OCI-LY7 (cell line): ENCODE results near the gene PARD3B. TPM values are rescaled to one million over a fixed set of nuclear protein-coding genes. Genes with fewer than 3 reads are reported as not detected.

Experiments used
- BruUV-seq: library from RNA; stranded (reverse); fragments of 400-500 nt; replicated peaks from 2 replicates; lab custom pipeline; 2021; lab: Mats Ljungman, UMichigan
- CTCF ChIA-PET: fragments of 300-600 bp; sonication (Branson Sonifier 250); formaldehyde crosslinking; loops from one replicate; lab custom pipeline; 2022; ENCODE audit warnings: antibody characterized with exemption; ENCODE audit not compliant: unreplicated experiment; lab: Charles Lee
- POLR2A ChIA-PET: fragments of 300-600 bp; sonication (Branson Sonifier 250); formaldehyde crosslinking; loops from one replicate; lab custom pipeline; 2022; ENCODE audit warnings: antibody characterized with exemption; lab: Charles Lee
- DNase-seq: peaks from one replicate; pipeline ENCODE4 v3.0.0-alpha.2; 2015; ENCODE audit warnings: low spot score
- H2AFZ ChIP-seq: fragments of 200-600 bp; sonication (generic), shearing (Covaris generic); 2 replicates; pipeline ENCODE4 v1.6.1; 2014; ENCODE audit warnings: mild to moderate bottlenecking, antibody characterized with exemption, low read length, moderate library complexity
- H3K27ac ChIP-seq: fragments of 200-600 bp; sonication (generic); 2 replicates; pipeline ENCODE4 v1.5.1; 2014; ENCODE audit warnings: mixed run types, low read depth, mild to moderate bottlenecking, moderate library complexity, low read length, inconsistent platforms; ENCODE audit not compliant: poor library complexity, severe bottlenecking
- H3K36me3 ChIP-seq: fragments of 200-600 bp; sonication (generic); 2 replicates; pipeline ENCODE4 v1.6.1; 2014; ENCODE audit warnings: mild to moderate bottlenecking, antibody characterized with exemption, low read length, moderate library complexity, mixed read lengths; ENCODE audit not compliant: insufficient read depth
- H3K4me1 ChIP-seq: fragments of 200-600 bp; sonication (generic); 2 replicates; pipeline ENCODE4 v1.5.1; 2014; ENCODE audit warnings: mild to moderate bottlenecking, low read length; ENCODE audit not compliant: insufficient read depth, poor library complexity, severe bottlenecking
- H3K4me2 ChIP-seq: fragments of 200-600 bp; sonication (generic); 2 replicates; pipeline ENCODE4 v1.6.1; 2014; ENCODE audit warnings: mild to moderate bottlenecking, low read length
- H3K4me3 ChIP-seq: fragments of 200-600 bp; sonication (generic); 2 replicates; pipeline ENCODE4 v1.5.1; 2014; ENCODE audit warnings: mild to moderate bottlenecking, low read depth, low read length; ENCODE audit not compliant: poor library complexity, severe bottlenecking
- H3K79me2 ChIP-seq: fragments of 200-600 bp; sonication (generic); 2 replicates; pipeline ENCODE4 v1.6.1; 2016; ENCODE audit warnings: low read depth, mild to moderate bottlenecking, low read length, moderate library complexity, mixed read lengths; ENCODE audit not compliant: insufficient read depth
- H3K9me2 ChIP-seq: fragments of 200-600 bp; sonication (generic); 2 replicates; pipeline ENCODE4 v1.6.1; 2016; ENCODE audit warnings: mild to moderate bottlenecking, low read length, mixed read lengths; ENCODE audit not compliant: insufficient read depth
- H3K9me3 ChIP-seq: fragments of 200-600 bp; sonication (generic); 2 replicates; pipeline ENCODE4 v1.6.1; 2014; ENCODE audit warnings: mild to moderate bottlenecking, mixed run types, low read length, mixed read lengths
- H4K20me1 ChIP-seq: fragments of 200-600 bp; sonication (generic); 2 replicates; pipeline ENCODE4 v1.6.1; 2014; ENCODE audit warnings: mild to moderate bottlenecking, antibody characterized with exemption, low read length, moderate library complexity, mixed read lengths; ENCODE audit not compliant: insufficient read depth
- CTCF ChIP-seq: fragments of 200-600 bp; sonication (generic); conservative IDR thresholded peaks from 2 replicates; pipeline ENCODE4 v1.5.1; 2014; ENCODE audit warnings: mild to moderate bottlenecking, antibody characterized with exemption, low read length, moderate library complexity, mixed read lengths
- EZH2phosphoT487 ChIP-seq: fragments of 200-600 bp; sonication (generic); IDR thresholded peaks from 2 replicates; pipeline ENCODE4 v1.6.1; 2018; ENCODE audit warnings: low read depth, borderline replicate concordance, mild to moderate bottlenecking, mixed run types, antibody characterized with exemption, low read length, moderate library complexity, mixed read lengths
- intact Hi-C: fragments of 100-400 bp; cut with micrococcal nuclease; formaldehyde crosslinking; loops from one replicate; pipeline ENCODE4 v1.10.0; 2022; ENCODE audit not compliant: unreplicated experiment
- total RNA-seq, 2 experiments: library from RNA; depleted of rRNA in 1 of 2; stranded (reverse); fragments of >200 nt in 1 of 2; shearing (Covaris generic) in 1 of 2; gene quantifications; 2 replicates each; pipeline ENCODE4 v1.2.3, GENCODE V29; 2014 to 2022

Gene PARD3B
- total RNA-seq, 2 experiments from 2014 or later = not detected

GRCh38 chr2:205141381-205141780 lies 596.1 kb downstream of the PARD3B start:
- H3K9me3 ChIP-seq = no peaks in the 10 kb centered on the region
- no peaks in the 10 kb centered on the region for H3K36me3 ChIP-seq
- no peak overlapping the region for H2AFZ ChIP-seq
- no peaks in the 10 kb centered on the region for H4K20me1 ChIP-seq
- no peak overlapping the region for H3K27ac ChIP-seq
- ChIA-PET CTCF (no interaction called here), POLR2A (interaction anchor here (0.6 kb wide), 1 partner anchor 134 kb away, joined by 4 read pairs; no protein-coding TSS in a partner anchor)
- TF ChIP-seq EZH2phosphoT487 (no peak), CTCF (no peak)
- no peaks in the 10 kb centered on the region for H3K79me2 ChIP-seq
- no TSS peak for BruUV-seq
- H3K4me2 ChIP-seq = no peak overlapping the region
- no peak overlapping the region for H3K4me3 ChIP-seq
- intact Hi-C loops = no loop called here
- H3K9me2 ChIP-seq = no peaks in the 10 kb centered on the region
- no peaks in the 10 kb centered on the region for H3K4me1 ChIP-seq
- no peak for DNase-seq

DNA sequence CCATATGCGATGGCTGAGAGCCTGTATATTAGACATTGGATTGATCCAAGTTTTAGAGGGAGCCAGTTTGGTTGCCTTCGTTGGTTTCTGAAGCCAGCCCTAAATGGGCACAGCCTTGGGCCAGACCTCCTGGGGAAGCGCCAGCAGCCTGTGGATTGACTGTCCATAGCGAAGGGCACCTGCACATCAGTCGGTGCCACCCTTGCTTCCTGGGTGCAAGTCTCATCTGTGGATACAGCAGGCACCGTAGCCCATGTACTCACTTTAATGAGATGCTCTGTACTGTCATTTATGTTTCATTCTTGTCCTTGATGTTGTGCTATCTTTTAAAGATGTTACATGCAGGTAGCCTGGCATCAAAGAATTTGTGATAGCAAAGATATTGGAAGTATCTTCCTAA lies 600.6 kb downstream of the PARD3B start:
- H3K9me3 ChIP-seq = no peaks in the 10 kb centered on the region
- no peaks in the 10 kb centered on the region for H3K79me2 ChIP-seq
- no peak overlapping the region for H3K4me3 ChIP-seq
- ChIA-PET POLR2A (no interaction called here), CTCF (no interaction called here)
- BruUV-seq = no TSS peak
- TF ChIP-seq CTCF = no peak
- TF ChIP-seq EZH2phosphoT487 = no peak
- no peaks in the 10 kb centered on the region for H3K9me2 ChIP-seq
- no peaks in the 10 kb centered on the region for H3K4me1 ChIP-seq
- H4K20me1 ChIP-seq = no peaks in the 10 kb centered on the region
- no peak overlapping the region for H3K27ac ChIP-seq
- no peak overlapping the region for H2AFZ ChIP-seq
- no peak overlapping the region for H3K4me2 ChIP-seq
- DNase-seq = no peak
- intact Hi-C loops = no loop called here
- no peaks in the 10 kb centered on the region for H3K36me3 ChIP-seq

DNA sequence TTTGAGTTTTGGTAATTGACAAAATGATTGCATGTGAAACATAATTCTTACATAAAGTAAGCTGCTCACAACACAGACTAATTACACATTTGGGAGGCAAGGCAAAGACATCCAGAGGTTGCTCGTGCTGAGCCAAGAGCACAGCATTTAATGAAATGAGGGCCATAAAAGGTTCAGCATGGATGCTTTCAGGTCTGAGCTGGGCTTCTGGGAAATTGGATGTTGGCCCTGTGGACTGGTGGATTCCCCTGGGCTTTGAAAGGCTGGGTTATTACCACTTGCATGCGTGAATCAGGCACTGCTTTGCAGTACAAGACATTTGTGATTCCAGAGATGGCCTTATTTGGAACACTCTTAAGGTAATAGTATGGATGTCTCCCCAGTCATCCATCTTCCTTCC lies 603.5 kb downstream of the PARD3B start:
- H3K4me1 ChIP-seq = no peaks in the 10 kb centered on the region
- H3K27ac ChIP-seq = no peak overlapping the region
- no peak overlapping the region for H3K4me2 ChIP-seq
- no peak overlapping the region for H3K4me3 ChIP-seq
- intact Hi-C loops = no loop called here
- H3K9me2 ChIP-seq = no peaks in the 10 kb centered on the region
- ChIA-PET POLR2A (interaction anchor here (0.6 to 1.1 kb wide), 2 partner anchors 12 to 93 kb away, joined by 3 read pairs; no protein-coding TSS in a partner anchor), CTCF (no interaction called here)
- no TSS peak for BruUV-seq
- no peaks in the 10 kb centered on the region for H3K79me2 ChIP-seq
- no peak overlapping the region for H2AFZ ChIP-seq
- DNase-seq = no peak
- TF ChIP-seq EZH2phosphoT487 = no peak
- TF ChIP-seq CTCF = no peak
- no peaks in the 10 kb centered on the region for H3K36me3 ChIP-seq
- no peaks in the 10 kb centered on the region for H4K20me1 ChIP-seq
- H3K9me3 ChIP-seq = no peaks in the 10 kb centered on the region
